Muscle of back (tissue), 11 donors: ENCODE measurements around the gene ZNF48. TPM values are rescaled to one million over a fixed set of nuclear protein-coding genes. Genes with fewer than 3 reads are reported as not detected.
A peak's percentile ranks its signal among the peaks of the same experiment; 100 is the strongest.

ENCODE experiments used
- DNase-seq, 3 donors: peaks; one replicate each; pipeline versions ENCODE4 v3.0.0 to v3.0.0-alpha.2; 2013
- polyA plus RNA-seq, 10 donors: library from polyadenylated mRNA; unstranded; fragments of 120-200 nt; gene quantifications; one replicate each; pipeline ENCODE4 v1.2.1, GENCODE V29; 2013; ENCODE audit not compliant: insufficient read length in 10 of 10

Gene ZNF48
- polyA plus RNA-seq, 10 donors: 4.8 to 8.4 (median 5.9) TPM

DNA sequence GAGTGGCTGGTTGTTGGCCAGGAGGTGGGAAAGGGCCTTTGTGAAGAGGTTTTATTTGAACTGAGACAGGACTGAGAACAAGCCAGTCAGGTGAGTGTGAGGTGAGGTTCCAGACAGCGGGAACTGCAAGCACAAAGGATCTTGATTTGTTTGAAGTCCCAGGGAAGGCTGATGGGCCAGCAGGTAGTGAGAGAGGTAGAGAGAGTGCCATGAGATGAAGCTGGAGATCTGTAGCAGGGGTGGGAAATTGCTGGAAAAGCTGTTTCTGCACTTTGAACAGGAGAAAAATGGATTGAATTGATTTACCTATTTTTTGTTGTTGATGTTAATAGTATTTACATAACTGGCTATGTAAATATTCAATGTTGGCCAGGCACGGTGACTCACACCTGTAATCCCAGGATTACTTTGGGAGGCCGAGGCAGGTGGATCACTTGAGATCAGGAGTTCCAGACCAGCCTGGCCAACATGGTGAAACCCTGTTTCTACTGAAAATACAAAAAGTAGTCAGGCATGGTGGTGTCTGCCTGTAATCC is 42.4 kb downstream of the ZNF48 start:
- DNase-seq: no peak

DNA sequence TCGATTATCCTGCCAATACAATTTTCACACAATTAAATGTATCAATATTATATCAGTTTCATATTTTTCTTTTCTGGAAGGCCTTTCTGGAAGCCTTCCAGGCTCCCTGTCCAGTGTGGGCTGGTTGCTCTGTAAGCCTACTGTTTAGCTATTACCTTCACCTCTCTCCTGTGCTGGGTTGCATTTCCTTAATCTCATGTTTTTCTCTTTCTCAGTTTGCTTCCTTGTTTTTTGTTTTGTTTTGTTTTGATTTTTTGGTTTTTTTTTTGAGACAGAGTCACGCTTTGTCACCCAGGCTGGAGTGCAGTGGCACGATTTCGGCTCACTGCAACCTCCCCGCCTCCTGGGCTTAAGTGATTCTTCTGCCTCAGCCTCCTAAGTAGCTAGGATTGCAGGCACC is 43.6 kb downstream of the ZNF48 start:
- DNase-seq: no peak

DNA sequence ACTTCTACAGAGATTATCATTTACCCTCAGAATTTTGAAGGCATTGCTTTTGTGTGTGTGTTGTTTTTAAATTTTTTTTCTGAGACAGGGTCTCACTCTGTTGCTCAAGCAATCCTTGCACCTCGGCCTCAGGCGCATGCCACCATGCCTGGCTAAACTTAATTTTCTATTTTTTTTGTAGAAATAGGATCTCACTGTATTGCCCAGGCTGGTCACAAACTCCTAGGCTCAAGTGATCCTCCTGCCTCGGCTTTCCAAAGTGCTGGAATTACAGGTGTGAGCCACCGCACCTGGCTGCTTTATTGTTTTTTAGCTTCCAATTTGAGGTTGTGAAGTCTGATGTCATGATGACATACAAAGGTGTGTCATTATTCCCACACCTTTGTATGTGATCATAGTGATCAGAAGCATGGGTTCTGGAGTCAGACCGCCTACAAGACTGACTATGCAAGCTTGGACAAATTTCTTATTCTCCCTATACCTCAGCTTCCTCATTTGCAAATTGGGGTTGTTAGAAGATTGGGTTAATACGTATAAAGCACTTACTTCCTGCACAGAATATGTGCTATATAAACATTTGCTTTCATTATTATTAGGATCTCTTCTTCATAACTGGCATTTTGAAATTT is 44.6 kb downstream of the ZNF48 start:
- no peak for DNase-seq

DNA sequence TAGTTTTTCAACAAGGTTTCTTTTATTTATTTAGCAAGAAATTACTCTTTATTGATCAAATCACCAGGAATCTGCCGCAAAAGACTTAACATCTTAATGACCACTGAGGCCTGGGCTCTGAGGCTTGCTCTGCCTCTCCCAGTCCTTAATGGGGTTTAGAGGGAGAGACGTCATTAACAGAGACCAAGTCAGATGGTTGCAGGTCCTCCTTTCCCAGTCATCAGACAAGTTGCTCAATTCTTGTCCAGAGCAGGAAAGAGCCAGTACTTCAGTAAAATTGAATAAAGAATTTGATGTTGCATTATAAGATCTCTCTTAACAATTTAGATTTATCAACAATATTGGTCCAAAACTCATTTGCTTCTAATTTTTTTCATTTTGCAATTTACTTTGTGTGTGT is 48.4 kb downstream of the ZNF48 start:
- no peak for DNase-seq

DNA sequence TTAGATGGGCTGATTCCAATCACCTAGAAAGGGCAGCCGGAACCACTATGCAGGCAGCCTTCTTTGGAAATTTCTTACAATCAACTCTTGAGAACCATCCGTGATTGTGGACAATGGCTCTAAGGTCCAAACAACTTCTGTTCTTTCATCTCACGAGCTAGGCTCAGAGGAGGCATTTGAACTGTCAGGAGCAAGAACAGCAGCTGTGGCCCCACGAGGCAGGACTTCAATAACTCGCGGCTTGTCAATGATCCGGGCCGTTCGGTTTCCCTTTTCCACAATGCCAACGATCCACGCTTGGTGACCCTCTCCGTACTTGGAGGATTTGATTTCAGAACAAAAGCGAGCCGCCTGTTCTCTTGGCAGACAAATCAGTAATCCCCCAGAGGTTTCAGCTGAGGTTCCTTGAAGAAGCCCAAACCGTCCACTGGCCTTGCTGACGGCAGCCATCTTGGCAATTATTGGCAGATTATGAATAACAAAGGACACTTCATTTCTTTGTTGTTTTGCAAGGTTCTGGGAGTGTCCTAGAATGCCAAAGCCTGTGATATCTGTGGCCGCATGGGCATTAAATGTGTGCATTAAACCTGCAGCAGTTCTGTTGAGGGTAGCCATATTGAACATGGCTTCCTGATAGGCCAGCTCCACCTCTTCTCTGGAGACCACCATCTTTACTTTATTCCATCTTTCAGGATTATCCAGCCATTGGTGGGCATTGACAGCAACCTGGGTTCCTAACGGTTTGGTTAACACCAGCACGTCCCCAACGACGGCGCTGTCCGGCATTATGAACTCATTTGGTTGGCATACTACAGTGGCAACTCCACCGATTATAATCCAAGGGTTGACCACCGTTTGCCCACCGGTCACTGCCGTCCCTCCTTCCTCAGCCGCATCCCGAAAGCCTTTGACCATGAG is 49.3 kb downstream of the ZNF48 start:
- no peak for DNase-seq

DNA sequence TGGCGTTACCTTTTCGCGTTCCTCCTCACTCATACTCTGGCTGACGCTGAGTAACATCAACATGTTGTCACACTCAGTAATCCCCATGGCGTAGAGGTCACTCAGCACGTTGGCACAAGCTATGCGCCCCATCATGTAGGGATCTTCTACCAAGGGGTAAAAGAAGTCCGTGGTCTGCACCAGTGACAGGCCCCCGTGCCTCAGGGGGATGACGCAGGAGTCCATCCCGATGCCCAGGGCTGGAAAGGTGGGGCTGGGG is 49.9 kb downstream of the ZNF48 start:
- no peak for DNase-seq

DNA sequence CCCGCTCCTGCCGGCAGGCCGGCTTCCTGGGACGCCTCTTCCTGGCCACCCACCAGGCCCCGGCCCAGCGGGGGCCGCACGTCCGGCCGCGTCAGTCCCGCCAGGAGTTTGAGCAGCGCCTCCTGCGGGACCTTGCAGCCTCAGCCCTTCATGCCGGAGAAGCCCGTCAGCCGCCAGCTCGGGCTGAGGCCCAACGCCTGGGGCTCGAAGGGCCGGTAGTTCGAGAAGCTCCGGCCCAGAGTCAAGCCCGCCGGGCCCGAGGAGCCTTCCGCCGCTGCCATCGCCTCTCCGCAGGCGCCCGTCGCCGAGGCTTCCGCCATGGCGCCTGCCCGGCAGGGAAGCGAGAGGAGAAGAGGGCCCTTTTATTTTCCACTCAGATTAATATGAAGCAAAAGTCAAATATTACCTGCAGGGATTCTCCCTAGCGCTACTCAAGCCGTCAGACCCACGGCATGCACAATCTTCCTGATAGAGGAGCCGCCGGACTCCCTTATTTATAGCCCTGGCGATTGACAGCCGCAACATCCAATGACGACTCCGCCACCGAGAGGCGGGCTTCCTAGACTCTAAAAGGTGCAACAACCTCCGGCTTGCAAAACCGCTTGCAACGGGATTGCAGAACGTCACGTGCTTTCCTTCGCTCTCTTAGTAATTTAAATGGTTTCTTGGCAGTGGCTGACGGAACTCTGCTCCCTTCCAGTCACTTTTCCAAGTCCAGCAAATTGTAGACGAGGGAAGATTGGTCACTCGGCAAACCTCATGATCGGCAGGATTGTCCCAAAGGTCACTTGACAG is 50.4 kb downstream of the ZNF48 start, which contains the start of gene SEPHS2:
SEPHS2 (minus strand) TSS at position 467 of the 795 bp plus-strand sequence; CDS start at position 320, 147 bp downstream.
- peak; percentile 96 to 98 (median 98) for DNase-seq

DNA sequence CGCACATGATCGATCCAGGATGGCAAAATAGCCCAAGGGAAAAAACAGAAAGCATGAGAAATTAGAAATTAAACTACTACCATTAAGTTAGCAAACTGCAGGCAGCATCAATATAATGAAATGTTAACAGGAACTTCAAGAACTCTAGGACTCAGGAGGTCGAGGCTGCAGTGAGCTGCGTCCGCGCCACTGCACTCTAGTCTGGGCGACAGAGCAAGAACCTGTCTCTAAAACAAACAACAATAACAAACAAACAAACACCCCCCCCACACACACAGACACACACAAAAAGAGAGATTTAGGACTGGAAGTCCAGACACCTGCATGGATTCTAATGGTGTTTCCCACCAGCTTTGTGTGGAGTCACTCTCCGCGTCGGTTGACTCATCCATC is 51.0 kb downstream of the ZNF48 start:
- no peak for DNase-seq

DNA sequence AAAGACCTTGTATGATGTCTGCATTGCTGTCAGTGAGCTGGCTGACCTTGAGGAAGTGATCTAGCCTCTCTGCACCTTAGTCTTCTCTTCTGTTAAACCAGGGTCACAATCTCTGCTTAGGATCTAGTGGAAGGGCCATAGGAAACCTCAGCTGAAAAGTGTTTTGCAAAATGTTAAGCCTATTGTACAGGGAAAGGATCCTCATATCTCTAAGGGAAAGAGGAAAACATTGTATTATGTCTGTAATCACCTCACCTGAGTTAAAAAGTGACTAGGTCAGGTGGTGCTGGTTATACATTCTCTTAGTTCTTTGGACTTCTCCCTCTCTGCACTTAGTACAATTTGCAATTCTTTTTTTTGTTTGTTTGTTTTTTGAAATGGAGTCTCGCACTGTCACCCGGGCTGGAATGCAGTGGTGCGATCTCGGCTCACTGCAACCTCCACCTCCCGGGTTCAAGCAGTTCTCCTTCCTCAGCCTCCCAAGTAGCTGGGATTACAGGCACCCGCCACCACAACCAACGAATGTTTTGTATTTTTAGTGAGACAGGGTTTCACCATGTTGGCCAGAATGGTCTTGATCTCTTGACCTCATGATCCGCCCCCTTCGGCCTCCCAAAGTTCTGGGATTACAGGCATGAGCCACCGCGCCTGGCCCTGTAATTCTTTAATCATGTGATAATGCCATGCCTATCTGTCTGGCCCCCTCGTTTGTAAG is 52.4 kb downstream of the ZNF48 start:
- DNase-seq: no peak

DNA sequence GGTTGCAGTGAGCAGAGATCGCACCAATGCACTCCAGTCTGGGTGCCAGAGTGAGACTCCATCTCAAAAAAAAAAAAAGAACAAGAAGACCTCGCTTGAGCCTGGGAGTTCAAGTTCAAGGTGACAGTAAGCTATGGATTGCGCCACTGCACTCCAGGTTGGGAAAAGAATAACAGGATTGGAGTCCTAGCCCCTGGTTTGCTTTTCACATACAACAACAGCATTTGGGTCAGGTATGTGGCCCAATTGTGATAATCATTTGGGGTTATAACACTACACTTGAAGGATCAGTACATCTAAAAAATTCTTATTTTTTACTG is 53.9 kb downstream of the ZNF48 start:
- DNase-seq: no peak

Other genes starting within 250 kb of the ZNF48 start
- gene CORO1A, start 211.8 kb upstream of the ZNF48 start, polyA plus RNA-seq: 10 to 100 TPM; 10.2 to 65.9 (median 16.0) TPM
- 10 to 100 TPM; 14.1 to 35.4 (median 23.4) TPM for gene BOLA2B, start 201.8 kb upstream of the ZNF48 start, polyA plus RNA-seq
- gene SLX1A, start 201.5 kb upstream of the ZNF48 start, polyA plus RNA-seq: 10 to 100 TPM; 10.4 to 24.7 (median 15.7) TPM
- 1 to 10 TPM; 1.5 to 6.4 (median 2.9) TPM for gene SULT1A3, start 196.2 kb upstream of the ZNF48 start, polyA plus RNA-seq
- 10 to 100 TPM in 4 of 10 donors, 1 to 10 TPM in 6; 1.9 to 29.3 (median 4.3) TPM for gene NPIPB13, start 146.9 kb upstream of the ZNF48 start, polyA plus RNA-seq
- 10 to 100 TPM; 28.4 to 43.0 (median 33.1) TPM for gene CD2BP2, start 40.1 kb upstream of the ZNF48 start, polyA plus RNA-seq
- gene TBC1D10B, start 24.9 kb upstream of the ZNF48 start, polyA plus RNA-seq: 10 to 100 TPM; 26.6 to 33.6 (median 29.4) TPM
- 1,000 to 10,000 TPM; 4,606 to 8,402 (median 7,909) TPM for gene MYL11, start 20.6 kb upstream of the ZNF48 start, polyA plus RNA-seq
- 1 to 10 TPM in 9 of 10 donors, under 1 TPM in 1; 0.94 to 9.0 (median 3.0) TPM for gene SEPTIN1, start 12.9 kb upstream of the ZNF48 start, polyA plus RNA-seq
- gene ZNF771, start 12.2 kb downstream of the ZNF48 start, polyA plus RNA-seq: 1 to 10 TPM; 3.0 to 7.0 (median 4.0) TPM
- gene DCTPP1, start 34.6 kb downstream of the ZNF48 start, polyA plus RNA-seq: 10 to 100 TPM; 22.9 to 38.5 (median 27.9) TPM
- gene SEPHS2, start 50.5 kb downstream of the ZNF48 start, polyA plus RNA-seq: 10 to 100 TPM; 14.1 to 22.6 (median 15.9) TPM
- 1 to 10 TPM; 1.5 to 8.7 (median 2.7) TPM for gene ITGAL, start 77.3 kb downstream of the ZNF48 start, polyA plus RNA-seq
- gene ZNF768, start 131.1 kb downstream of the ZNF48 start, polyA plus RNA-seq: 10 to 100 TPM; 22.7 to 31.9 (median 25.3) TPM
- gene ZNF747, start 139.4 kb downstream of the ZNF48 start, polyA plus RNA-seq: 1 to 10 TPM; 5.7 to 7.6 (median 6.6) TPM
- 1 to 10 TPM; 5.6 to 8.5 (median 6.3) TPM for gene ZNF764, start 163.0 kb downstream of the ZNF48 start, polyA plus RNA-seq
- gene ZNF688, start 176.3 kb downstream of the ZNF48 start, polyA plus RNA-seq: 10 to 100 TPM in 1 of 10 donors, 1 to 10 TPM in 9; 5.9 to 10.1 (median 8.1) TPM
- gene ZNF785, start 190.3 kb downstream of the ZNF48 start, polyA plus RNA-seq: 10 to 100 TPM in 8 of 10 donors, 1 to 10 TPM in 2; 8.2 to 16.8 (median 11.7) TPM
- 1 to 10 TPM; 6.4 to 8.8 (median 7.5) TPM for gene ZNF689, start 215.0 kb downstream of the ZNF48 start, polyA plus RNA-seq